Fibroblast of skin of left quadriceps (primary cell): ENCODE data around the gene DYNLRB1.

Source experiments
- DNase-seq, 2 experiments: peaks; one replicate each; pipeline ENCODE4 v3.0.0-alpha.2; 2013; ENCODE audit warnings: low read depth in 2 of 2

The DYNLRB1 gene

DNA sequence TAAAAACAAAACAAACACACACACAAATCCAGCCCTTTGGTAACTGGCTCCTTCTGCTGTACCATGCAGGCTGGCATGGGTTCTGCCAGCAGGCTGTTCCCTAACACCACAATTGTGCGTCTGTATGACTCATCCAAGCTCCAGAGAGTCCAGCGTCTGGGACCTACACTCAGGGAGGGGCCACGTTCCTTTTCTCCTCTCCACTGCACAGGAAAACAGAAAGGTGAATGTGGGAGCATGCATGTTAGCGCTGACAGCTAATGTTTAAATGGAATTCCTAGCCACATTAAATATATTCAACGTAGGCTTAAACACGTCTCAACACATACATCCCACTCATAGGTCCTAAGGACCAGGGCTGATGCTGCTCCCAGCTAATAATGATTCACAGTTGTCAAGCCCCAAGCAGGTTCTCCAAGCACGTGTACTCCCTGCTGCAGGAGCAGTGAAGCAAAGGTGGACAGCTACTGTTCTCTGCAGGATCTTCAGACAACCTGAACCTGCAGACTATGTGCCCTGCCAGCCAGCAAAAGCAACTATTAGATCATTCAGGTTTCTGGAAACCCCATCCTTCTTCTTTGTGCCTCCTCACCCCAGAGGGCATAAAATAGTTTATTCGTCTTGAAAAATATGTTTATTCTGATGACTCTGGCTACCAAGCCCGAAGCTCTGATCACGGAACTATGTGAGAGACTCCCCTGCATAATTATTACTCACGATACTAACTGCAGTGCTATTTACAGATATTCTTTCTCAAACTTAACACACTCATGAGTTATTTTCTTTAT is 63.2 kb downstream of the DYNLRB1 start:
- DNase-seq: peak in 1 of 2 experiments; percentile 21

DNA sequence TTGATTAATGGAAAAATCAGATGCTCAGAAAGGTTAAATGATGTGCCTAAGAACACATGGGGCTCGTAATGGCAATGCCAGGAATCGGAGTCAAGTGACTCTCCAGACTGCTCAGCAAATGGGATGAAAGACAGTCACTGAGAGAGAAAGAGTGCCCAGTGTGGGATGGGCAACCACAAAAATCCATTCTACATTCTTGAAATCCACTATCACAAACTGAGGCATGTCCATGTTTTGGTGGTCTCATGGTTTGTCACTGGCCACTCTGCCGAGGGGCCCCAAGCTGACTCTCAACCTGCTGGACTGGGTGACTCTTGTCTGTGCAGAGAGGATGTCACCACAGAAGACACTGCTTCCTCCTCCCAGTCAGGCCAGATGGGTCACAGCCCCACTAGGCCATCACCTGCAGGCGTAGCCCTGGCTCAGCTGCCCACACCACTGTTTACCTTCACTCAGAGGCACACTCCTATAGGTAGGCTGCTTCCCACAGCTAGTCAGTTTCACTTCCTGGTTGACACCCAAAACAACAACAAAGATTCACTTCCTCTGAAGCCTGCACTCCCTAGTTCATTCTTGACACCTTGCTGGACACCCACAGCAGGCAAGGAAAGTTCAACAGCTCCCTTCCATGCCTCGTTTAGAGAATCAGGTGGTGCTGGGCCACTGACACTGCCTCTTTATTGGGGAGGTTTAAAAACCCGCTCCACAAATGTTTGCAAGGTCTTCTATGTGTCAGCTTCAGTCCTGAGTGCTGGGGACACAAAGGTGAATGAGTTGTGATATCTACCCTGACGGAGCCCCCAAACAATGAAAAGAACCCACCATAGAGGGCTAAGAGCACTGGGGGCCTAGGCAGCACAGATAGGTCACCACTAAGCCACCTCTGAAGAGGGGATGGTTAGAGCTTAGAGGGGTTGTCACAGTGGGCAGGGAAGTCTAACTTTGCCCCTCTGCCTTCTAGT is 64.0 kb downstream of the DYNLRB1 start:
- DNase-seq: no peak

DNA sequence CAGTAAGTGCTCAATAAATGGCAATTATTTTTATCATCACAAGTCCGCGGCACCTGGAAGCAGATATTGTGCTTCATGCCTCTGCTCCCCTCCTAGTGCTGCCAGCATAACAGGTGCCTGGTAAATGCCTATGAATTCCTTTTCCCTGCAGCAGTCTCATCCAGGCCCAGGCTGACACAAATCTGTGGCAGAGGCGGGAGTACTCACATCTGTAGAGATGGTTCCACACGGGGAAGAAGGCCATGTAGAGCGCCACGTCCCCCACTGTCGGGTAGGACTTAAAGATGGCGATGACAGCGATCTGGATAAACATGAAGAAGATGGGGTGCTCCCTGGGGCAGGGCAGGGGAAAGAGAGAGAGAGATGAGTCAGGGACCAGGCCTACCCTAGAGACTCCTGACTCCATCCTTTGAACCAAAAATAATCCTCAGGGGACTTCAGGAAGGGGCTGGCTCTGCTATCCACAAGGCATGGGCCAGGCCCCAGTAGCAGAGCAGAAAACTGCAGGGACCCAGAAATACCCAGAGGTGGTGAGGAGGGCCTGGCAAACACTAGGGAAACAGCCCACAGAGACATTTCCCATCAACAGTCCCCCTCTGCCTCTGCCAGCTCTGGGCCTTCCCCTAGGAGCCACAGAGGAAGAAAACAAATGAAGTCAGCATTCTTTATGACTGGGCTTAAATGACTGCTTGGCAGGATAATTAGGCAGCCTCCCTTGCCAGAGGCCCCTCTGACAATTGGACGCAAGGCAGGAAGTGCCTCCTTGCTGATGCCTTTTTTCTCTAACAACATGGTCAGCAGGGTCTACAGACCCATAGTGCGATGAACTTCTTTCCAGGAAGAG is 65.3 kb downstream of the DYNLRB1 start:
- DNase-seq: peak; percentile 23

DNA sequence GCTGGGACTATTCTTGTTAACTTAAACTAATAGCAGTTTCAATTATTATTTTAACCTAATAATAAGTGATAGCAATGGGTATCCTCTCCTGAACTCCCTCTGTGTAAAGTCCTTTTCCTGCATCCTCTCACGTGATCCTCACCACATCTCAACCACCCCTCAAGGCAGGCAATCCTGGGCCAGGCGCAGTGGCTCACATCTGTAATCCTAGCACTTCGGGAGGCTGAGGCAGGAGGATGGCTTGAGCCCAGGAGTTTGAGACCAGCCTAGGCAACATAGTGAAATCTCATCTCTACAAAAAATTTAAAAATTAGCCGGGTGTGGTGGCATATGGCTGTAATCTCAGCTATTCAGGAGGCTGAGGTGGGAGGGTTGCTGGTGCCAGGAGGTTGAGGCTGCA is 66.0 kb downstream of the DYNLRB1 start:
- no peak for DNase-seq

DNA sequence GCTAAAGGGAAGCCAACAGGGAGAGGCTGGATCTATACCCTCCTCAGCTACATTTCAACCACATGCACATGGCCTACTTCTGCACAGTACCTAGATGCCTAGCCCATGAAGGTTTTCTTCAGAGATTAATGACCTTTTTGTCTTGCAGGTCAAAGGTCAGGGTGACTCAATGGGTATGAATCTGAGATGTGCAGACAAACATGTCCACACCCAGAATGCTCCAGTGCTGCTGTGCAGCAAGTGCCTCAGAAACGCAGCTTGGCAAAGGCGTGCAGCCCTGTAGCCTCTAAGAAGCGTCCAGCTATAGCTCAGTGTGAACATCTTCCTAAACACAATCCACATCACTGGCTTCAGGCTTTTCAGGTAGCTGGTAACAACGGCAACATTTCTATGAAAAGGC is 66.7 kb downstream of the DYNLRB1 start:
- no peak for DNase-seq

DNA sequence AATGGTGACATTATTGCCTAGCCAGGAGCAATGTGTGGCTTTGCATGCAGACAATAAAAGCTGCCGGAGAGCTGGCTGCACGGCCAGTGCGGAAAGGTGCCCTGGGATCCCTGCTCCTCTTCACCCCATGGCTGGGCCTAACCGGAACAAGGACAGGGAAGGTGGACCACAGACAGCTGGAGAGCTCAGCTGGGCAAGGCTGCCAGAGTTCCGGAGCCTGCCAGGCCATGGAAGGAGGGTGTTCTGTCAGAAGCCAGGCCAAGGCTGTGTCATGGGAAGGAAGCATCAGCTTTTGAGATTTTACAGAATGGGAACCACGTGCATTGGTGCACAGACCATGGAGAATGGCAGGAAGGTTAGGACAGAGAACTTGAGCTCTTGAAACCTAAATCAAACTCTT is 67.3 kb downstream of the DYNLRB1 start:
- no peak for DNase-seq

DNA sequence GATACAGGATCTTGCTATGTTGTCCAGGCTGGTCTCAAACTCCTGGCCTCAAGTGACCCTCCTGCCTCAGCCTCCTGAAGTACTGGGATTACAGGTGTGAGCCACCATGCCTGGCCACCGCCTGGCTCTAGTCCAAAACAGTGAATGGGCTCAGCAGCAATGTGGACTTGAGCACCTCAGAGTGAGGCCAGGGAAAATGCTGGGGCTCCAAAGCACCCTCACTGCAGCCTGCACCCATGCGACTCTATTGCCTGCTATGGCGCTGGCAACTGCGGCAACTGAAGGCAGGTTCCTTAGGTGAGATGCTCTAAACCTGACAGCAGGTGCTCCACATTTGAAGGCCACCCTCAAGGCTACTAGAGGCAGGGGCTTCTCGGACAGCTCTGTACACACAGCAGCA is 68.8 kb downstream of the DYNLRB1 start:
- DNase-seq: no peak

DNA sequence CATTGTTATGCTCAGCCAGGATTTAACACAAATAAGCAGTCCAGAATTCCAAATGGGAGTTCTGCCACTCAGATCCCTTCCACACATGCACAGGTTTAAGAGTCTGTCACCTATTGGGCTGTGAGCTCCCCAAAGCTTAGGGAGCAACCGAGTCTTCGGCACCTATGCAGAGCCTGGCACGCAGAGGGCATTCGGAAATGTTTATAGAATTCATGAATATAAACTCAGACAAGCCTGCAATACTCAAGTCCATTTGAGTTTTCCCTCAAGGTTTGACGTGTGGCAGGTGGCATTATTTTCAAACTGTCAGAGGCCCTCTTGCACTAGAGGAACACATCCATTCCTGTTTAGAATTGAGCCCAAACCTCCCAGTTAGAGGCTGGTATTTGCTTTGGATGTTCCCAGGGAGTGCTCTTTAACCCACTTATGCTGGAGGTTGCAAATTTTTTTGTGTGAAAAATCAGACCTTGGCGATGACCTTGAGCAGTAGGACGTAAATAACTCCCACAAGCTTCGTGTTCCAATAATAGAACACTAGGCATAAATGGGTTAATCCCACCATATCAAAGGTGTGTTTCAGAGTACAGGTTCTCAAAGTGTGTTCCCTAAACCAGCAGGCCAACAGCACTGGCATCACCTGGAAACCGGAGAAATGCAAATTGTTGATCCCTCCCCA is 70.4 kb downstream of the DYNLRB1 start:
- no peak for DNase-seq
